ENCODE results near the gene ITPKA.

Gene ITPKA

DNA sequence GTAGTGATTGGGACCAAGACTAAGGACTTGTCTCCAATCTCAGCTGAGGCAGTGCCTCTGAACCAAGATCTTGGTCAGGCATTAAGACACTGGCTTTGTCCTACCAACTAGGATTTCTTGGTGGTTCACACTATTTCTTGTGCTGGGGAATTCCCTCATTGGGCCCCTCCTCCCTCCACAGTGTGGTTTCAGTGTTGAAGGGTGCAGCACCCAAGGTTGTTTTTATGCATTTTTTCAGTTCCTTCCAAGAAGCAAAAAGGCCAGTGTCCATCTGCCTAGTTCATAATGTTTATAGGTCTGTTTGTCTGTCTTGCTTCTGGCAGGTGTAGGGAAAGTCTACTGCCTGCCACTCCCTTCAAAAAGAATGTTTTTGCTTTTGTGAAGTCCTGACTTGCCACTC lies 10.6 kb upstream of the ITPKA start:
- H3K79me2 ChIP-seq (ENCODE audit: insufficient read depth, low read length) = no peaks in the 10 kb centered on the region
- no peaks in the 10 kb centered on the region for H3K27me3 ChIP-seq (ENCODE audit: insufficient read depth, low read length)
- no peaks in the 10 kb centered on the region for H3K9me3 ChIP-seq (ENCODE audit: low read length)
- peak overlapping the region; percentile 55 for H3K27ac ChIP-seq (ENCODE audit: low read depth, low read length, poor library complexity, severe bottlenecking)
- no peaks in the 10 kb centered on the region for H4K20me1 ChIP-seq (ENCODE audit: insufficient read depth, low read length)
- no peaks in the 10 kb centered on the region for H3K9me2 ChIP-seq (ENCODE audit: low read depth, low read length)
- no peak overlapping the region for H3K4me3 ChIP-seq (ENCODE audit: low read depth, low read length, poor library complexity, severe bottlenecking)
- no peaks in the 10 kb centered on the region for H3F3A ChIP-seq (ENCODE audit: insufficient read depth, low read length)
- TF ChIP-seq EZH2 (IDR thresholded peaks at IDR 0.05; ENCODE audit: borderline replicate concordance, low read length) (no peak), CTCF (IDR thresholded peaks at IDR 0.05; ENCODE audit: low read length) (no peak)
- H3K36me3 ChIP-seq (ENCODE audit: insufficient read depth, low read length) = peaks cover 49% of the 10 kb centered on the region
- H2AFZ ChIP-seq (ENCODE audit: low read length) = no peak overlapping the region
- no peak overlapping the region for H3K9ac ChIP-seq (ENCODE audit: low read length)
- H3K4me2 ChIP-seq (ENCODE audit: low read length) = no peak overlapping the region
- peaks cover 11% of the 10 kb centered on the region for H3K4me1 ChIP-seq (ENCODE audit: insufficient read depth, low read length, severe bottlenecking)

- H3K27me3 ChIP-seq (ENCODE audit: insufficient read depth, low read length) = no peaks in the 10 kb centered on the region
- H3K27ac ChIP-seq (ENCODE audit: low read depth, low read length, poor library complexity, severe bottlenecking) = peak overlapping the region; percentile 55
- H3K36me3 ChIP-seq (ENCODE audit: insufficient read depth, low read length) = peaks cover 46% of the 10 kb centered on the region
- no peaks in the 10 kb centered on the region for H3K9me2 ChIP-seq (ENCODE audit: low read depth, low read length)
- H3K9me3 ChIP-seq (ENCODE audit: low read length) = no peaks in the 10 kb centered on the region
- peaks cover 11% of the 10 kb centered on the region for H3K4me1 ChIP-seq (ENCODE audit: insufficient read depth, low read length, severe bottlenecking)
- H3K79me2 ChIP-seq (ENCODE audit: insufficient read depth, low read length) = no peaks in the 10 kb centered on the region
- H4K20me1 ChIP-seq (ENCODE audit: insufficient read depth, low read length) = no peaks in the 10 kb centered on the region
- H2AFZ ChIP-seq (ENCODE audit: low read length) = no peak overlapping the region
- no peak overlapping the region for H3K4me3 ChIP-seq (ENCODE audit: low read depth, low read length, poor library complexity, severe bottlenecking)
- H3F3A ChIP-seq (ENCODE audit: insufficient read depth, low read length) = no peaks in the 10 kb centered on the region
- TF ChIP-seq CTCF (IDR thresholded peaks at IDR 0.05; ENCODE audit: low read length) (no peak), EZH2 (IDR thresholded peaks at IDR 0.05; ENCODE audit: borderline replicate concordance, low read length) (no peak)
- H3K9ac ChIP-seq (ENCODE audit: low read length) = no peak overlapping the region
- H3K4me2 ChIP-seq (ENCODE audit: low read length) = no peak overlapping the region
Measured at GRCh38 chr15:41483519-41483918, 10.2 kb upstream of the ITPKA start.

DNA sequence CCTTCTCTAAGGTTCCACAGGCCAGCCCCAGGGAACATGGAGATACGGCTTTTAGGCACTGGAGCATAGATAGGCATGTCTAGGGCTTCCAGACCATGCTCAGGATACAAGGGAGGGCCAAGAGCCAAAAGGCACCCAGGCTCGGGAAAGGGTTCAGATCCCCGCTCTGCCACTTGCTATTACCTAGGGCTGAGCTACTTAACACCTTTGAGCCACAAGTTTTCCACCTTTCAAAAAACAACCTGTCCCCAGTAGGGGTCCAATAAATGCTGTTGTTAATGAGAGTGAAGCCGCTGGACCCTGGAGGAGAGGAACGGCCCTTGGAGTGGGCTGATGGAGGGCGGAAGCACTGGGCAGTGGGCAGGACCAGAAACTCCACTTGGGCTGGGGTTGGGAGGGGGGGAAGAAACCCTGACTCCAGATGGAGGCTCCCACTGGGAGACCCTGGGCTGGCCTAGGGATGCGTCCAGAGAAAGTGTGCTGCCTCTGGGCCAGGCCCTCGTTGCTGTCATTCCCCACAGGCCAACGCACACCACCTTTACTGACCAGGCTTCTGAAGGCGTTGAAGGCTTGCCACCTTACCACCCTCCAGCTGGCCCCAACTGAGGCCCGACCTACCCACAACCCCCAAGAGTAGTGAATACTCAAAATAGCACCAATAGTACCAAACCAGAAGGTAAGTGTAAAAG lies 8.6 kb upstream of the ITPKA start:
- H2AFZ ChIP-seq (ENCODE audit: low read length) = no peak overlapping the region
- no peak overlapping the region for H3K27ac ChIP-seq (ENCODE audit: low read depth, low read length, poor library complexity, severe bottlenecking)
- H3K4me3 ChIP-seq (ENCODE audit: low read depth, low read length, poor library complexity, severe bottlenecking) = no peak overlapping the region
- H3F3A ChIP-seq (ENCODE audit: insufficient read depth, low read length) = no peaks in the 10 kb centered on the region
- H3K9ac ChIP-seq (ENCODE audit: low read length) = no peak overlapping the region
- no peak overlapping the region for H3K4me2 ChIP-seq (ENCODE audit: low read length)
- peaks cover 31% of the 10 kb centered on the region for H3K36me3 ChIP-seq (ENCODE audit: insufficient read depth, low read length)
- H3K9me3 ChIP-seq (ENCODE audit: low read length) = no peaks in the 10 kb centered on the region
- H3K79me2 ChIP-seq (ENCODE audit: insufficient read depth, low read length) = no peaks in the 10 kb centered on the region
- no peaks in the 10 kb centered on the region for H4K20me1 ChIP-seq (ENCODE audit: insufficient read depth, low read length)
- H3K27me3 ChIP-seq (ENCODE audit: insufficient read depth, low read length) = no peaks in the 10 kb centered on the region
- TF ChIP-seq CTCF (IDR thresholded peaks at IDR 0.05; ENCODE audit: low read length) (no peak), EZH2 (IDR thresholded peaks at IDR 0.05; ENCODE audit: borderline replicate concordance, low read length) (no peak)
- H3K9me2 ChIP-seq (ENCODE audit: low read depth, low read length) = no peaks in the 10 kb centered on the region
- H3K4me1 ChIP-seq (ENCODE audit: insufficient read depth, low read length, severe bottlenecking) = peaks cover 11% of the 10 kb centered on the region

Data from OCI-LY1 (cell line).